Stimulated activated naive CD8-positive, alpha-beta T cell treated with anti-CD3 and anti-CD28 coated beads, Interleukin-15, Interleukin-2, amounts not matched to agents 100 U/mL and 50 U/mL, for 24 hours (primary cell): ENCODE measurements around the gene PIGT.

Experiments used
- ATAC-seq: fragments of 150-1000 bp; cut with Tn5 transposase; one replicate; pipeline ENCODE4 v1.10.0; 2021
- DNase-seq: peaks from one replicate; pipeline ENCODE4 v3.0.0; 2021

The PIGT gene

DNA sequence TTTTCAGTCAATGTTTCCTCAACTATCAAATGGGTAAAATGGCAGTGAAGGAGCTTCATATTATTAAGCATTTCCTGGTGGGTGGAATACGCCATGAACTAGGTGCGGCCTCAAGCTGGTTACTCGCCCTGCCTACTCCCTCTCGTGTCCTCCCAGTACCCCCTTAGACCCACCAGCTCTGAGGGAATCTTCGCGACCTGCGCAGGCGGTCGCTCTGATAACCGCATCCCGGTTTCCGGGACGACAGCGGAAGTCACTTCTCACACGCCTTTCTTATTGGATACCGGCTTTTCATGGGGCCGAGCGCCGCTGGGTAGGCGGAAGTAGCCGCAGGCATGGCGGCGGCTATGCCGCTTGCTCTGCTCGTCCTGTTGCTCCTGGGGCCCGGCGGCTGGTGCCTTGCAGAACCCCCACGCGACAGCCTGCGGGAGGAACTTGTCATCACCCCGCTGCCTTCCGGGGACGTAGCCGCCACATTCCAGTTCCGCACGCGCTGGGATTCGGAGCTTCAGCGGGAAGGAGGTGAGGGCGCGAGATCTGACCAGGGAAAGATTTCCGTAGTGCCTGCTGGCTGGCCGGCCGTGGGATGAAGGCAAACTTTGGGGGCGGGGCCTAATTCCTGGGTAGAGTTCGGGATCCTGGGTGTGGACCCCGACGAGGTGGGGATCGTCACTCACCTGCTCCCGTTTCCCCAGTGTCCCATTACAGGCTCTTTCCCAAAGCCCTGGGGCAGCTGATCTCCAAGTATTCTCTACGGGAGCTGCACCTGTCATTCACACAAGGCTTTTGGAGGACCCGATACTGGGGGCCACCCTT, at the start of gene PIGT:
PIGT (plus strand) TSS at position 320 of the 816 bp plus-strand sequence; CDS start at position 336, 16 bp downstream.
- peak; percentile 88 for DNase-seq
- peak; percentile 89 for ATAC-seq

DNA sequence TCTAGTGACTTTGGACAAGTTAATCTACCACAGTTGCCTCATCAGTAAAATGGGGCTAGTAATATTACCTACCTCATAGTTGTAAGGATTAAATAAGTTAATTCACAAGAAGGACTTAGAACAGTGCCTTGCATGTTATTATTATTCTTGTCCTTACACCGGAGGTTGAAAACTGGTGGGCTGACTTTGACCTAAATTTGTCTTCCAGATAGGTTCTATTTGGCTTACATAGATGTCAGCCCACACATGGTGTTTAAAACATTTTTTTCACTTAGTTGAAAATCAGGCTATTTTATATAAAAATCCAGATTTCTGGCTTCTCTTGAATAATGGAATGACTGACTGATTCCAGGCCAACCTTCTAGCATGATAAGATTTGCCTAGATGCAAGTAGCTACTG, 49.7 kb upstream of the PIGT start:
- no peak for ATAC-seq
- DNase-seq: no peak

DNA sequence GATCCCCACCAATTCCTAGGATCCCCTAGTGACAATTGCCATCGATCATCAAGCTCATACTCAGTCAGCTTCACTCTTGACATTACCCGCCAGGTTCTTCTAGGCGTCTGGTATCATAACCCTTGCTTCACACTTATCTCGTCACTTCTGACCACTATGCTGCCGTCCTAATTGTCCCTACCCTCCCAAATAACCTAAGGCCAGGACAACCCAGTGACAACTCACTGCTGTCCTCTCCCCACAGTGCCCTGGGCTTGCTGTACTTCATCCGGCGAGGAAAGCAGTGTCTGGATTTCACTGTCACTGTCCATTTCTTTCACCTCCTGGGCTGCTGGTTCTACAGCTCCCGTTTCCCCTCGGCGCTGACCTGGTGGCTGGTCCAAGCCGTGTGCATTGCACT, 49.3 kb upstream of the PIGT start:
- ATAC-seq: no peak
- DNase-seq: no peak

DNA sequence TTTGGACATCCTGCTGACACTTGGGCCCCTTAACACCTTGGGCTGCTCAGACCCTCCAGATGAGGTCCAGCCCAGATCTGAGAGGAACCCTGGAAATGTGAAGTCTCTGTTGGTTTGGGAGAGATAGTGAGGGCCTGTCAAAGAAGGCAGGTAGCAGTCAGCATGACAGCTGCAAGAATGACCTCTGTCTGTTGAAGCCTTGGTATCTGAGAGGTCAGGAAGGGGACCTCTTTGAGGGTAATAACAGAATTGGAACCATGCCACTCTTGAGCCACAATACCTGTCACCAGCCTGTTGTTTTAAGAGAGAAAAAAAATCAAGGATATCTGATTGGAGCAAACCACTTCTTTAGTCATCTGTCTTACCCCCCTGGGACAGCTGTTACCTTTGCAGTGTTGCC, 48.8 kb upstream of the PIGT start:
- DNase-seq: no peak
- ATAC-seq: no peak

DNA sequence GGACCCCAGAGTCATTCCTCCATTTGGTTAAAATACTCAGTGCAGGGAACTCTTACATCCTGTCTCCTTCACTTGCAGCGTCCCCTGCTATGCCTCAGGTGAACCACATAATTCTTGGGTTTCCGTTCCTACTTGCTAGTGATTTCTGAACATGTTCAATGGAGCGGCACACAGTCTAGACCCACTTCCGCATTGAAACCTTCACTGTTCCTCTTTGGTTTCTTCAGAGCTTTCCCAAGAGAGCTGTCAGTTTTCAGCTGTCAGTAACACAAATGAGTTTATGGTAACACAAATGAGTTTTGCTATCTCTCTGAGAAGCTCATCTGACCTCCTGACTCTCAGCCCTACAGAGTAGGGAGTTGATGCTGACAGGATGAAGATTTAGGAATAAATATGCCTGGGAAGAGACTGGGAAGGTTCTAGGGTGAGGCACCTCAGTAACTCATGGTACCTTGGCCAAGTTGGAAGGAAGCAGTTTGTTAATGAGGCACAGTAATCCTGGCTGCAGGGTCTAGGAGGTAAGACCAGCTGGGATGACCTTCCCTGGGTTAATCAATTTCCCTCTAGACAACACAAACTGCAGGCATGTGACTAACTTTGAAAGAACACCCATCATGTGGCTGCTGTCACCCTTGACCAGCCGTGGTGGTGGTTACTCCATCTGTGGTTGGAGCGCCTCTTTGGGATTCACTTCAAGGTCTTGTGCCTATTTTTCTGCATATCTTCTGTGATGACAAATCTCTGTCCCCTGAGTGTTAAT, 47.5 kb upstream of the PIGT start:
- DNase-seq (no peak), ATAC-seq (peak; percentile 54)

DNA sequence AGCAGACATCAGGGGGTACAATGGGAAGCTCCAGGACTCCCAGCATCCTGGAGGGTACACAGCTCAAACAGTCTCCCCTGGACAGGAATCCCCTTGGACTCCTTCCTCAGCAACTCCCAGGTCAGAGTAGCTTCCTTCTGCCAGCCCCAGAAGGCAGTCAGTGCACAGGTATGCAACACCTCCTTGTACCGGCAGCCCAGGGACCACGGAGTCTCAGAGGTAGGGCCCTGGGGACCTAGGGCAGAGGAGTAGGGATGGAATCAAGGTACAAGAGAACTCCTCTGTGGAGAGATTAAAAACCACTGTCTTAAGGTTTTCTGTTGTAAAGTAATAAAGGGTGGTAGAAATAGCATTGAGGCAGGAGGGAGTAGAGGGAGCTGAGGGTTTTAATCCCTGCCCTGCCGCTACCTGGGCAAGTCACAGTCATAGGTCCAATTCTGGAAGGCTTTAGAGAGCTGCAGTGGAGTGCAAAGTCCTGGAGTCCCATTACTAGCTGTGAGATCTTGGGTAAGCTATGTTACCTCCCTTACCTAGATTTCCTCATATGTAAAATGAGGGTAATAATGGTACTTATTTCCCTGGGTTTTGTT, 45.3 kb upstream of the PIGT start:
- DNase-seq (no peak), ATAC-seq (no peak)

DNA sequence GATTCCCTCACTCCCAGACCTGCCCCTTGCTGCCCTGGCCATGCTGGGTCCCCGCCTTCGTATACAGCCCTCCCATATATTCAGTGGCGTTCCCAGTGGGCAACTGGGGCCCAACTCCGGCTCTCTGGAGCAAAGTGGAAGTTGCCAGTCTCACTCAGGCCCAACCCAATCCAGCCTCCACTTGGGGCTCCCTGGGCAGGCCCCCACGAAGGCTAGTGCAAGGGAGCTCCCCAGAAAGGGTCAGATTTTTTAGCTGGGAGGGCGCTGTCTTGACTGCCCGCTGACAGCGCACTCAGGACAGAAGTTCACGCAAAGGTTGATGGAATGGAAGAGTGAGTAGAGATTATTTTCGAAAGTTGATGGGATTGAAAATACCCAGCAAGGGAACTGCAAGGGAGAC, 43.7 kb upstream of the PIGT start:
- DNase-seq (no peak), ATAC-seq (no peak)

DNA sequence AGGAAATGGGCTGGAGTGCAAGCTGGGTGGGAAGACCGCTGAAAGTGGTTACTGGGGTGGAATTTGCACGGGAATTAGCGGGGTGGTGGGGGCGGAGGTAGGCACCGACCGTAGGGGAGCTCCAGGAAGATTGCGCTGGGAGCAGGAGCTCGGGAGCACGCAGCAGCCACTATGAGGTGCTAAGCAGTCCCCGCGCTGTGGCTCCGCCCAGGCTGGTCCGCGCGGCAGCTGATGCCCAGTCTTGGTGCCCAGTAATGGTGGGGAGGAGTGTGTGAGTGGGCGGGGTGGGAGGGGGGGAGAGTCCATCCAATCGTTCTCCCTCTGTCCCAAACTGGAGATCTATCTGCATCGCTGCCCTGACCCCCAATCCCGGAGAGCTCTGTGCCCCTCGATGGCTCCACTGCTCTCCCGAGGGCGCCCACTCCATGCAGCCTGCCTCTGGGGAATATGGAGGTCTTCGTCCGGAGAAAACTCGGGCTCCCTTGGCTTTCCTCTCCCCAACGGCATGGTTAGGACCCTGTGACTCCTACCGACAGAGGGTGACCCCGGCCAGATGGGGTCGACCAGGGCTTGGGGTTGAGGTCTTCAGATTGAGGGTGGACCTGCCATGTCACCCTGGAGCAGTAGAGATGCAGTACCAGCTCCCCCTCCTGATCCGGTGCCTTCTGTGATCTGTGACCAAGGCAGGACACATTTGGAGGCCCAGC, 43.1 kb upstream of the PIGT start:
- no peak for ATAC-seq
- DNase-seq: no peak

DNA sequence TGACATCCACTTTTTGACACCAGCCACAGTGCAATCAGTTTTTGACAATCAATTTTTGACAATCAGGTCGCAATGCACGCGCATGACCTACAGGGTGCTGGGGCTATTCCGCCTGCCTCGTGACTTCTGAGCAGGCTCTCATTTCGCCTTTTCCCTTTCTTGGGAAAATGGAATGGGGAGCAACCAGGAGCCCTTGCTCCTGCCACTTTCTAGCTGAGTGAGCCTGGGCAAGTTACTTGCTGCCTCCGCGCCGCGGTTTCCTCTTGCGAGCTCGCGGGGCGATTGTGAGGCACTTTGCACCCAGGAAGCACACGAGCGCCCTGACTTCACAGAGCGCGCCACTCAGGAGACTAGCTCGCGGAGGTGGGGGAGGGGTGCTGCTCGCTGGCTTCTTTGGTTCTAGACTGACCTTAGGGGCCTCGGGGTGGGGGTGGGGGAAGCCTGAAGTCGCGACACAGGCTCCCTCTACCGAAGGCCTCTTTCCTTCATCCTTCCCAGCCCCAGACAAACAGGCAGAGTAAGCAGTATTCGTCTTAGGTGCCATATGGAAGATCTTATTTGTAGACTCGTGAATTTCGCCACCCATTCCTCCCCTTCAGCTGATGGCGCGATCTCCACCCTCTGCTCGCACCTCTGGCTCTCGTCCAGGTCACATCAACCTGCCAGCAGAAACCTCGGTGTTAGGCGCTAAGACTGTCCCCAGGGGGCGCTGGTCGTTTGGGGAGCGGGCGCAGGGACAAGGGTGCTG, 42.4 kb upstream of the PIGT start:
- DNase-seq: peak; percentile 95
- ATAC-seq: peak; percentile 96

DNA sequence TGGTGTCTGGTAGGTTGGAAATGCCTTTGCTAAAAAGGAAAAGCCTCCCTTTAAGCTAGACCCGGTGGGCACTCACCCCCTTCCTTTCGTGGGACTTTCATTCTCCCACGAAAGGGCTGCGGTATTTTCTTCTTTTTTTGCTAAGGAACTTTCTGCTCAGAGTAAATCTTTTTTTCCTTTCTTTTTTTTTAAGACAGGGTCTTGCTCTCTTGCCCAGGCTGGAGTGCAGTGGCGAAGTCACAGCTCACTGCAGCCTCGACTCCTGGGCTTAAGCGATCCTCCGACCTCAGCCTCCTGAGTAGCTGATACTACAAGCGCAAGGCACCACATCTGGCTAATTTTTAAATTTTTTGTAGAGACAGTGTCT, 41.9 kb upstream of the PIGT start:
- DNase-seq (no peak), ATAC-seq (no peak)

DNA sequence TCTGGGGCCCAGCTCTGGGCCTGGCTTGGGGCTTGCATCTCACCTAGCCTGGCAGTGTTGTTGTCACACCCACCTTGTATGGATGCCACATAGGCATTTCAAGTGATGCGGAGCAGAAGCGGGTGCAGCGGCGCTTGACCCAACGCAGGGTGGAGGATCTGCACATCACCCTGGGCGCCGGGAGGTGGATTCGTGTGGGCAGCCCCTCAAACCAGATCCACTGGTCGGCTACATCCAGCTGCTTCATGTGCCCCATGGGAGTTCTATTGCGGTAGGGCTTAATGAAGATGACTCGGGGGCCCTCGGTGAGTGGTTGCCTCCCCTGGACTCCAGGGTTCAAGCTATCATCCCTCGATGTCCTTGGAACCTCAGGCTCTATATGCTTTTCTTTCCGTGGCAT, 41.0 kb upstream of the PIGT start:
- DNase-seq (no peak), ATAC-seq (no peak)

DNA sequence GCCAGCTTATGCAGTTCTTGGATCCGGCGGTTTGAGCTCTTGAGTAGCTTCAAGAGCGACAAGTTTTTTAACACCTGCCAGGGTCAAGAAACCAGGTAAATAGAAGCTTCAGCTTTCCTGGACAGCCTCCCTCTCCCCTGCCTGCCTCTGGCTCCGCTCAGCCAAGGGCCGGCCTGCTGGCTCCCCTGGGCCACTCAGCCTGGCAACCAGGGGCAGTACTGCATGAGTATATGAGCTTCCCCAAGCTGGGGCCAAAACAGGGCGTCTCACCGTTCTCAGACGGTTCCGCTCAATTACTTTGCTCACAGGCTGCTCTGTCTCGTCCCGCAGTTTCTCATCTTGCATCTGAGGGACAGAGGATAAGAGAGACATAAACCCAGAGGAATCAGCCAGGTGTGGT, 38.7 kb upstream of the PIGT start:
- DNase-seq: no peak
- ATAC-seq: no peak

DNA sequence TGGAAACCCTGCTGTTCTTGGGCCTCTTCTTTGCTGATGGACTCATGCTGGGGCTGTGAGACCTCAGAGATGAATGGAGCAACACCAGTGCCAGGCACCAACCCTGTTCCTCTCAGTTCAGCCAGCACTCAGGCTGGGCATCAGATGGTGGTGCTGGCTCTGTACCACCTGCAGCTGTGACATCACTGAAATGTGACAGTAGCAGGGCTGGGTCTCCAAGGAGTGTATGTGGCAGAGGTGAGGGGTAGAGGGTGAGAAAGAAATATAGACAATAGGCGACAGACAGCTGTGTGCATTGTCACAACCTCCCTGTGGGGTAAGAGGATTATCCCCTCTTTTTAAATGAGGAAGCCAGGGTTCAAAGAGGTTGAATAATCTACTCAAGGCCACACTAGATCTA, 37.8 kb upstream of the PIGT start, which contains the start of gene TP53TG5:
TP53TG5 (minus strand) TSS at position 135 of the 400 bp plus-strand sequence; CDS start at position 46, 89 bp downstream.
- ATAC-seq: no peak
- no peak for DNase-seq

DNA sequence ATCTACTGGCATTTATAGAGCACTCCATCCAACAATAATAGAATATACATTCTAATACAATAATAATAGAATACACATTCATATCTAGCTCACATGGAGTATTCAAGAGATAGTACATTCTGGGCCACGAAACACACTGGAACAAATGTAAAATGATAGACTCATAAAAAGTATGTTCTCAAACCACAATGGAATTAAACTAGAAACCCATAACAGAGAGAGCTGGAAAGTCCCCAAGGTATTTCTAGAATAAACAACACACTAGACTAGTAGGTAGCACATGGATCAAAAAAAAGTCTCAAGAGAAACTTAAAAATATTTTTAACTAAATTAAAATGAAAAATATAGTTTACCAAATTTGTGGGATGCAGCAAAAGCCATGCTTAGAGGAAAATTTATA, 28.7 kb upstream of the PIGT start:
- ATAC-seq: peak; percentile 77
- no peak for DNase-seq

DNA sequence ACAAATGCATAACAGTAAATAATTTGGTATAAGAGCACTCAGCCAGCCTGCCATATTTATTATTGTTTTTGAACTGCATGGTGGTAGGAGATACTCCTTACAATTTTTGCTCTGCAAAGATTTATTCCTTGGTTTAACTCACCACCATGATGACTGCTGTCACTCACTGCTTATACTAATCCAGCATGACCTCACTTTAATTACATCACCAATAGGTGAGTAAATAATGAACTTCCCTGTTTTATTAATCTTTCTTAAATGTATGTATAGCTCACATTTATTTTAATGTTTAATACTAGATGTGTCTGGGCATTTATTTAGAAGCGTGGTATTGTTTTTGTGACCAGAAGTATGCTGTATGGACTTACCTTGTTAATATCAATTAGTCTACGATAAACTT, 25.0 kb upstream of the PIGT start:
- ATAC-seq: no peak
- DNase-seq: no peak

DNA sequence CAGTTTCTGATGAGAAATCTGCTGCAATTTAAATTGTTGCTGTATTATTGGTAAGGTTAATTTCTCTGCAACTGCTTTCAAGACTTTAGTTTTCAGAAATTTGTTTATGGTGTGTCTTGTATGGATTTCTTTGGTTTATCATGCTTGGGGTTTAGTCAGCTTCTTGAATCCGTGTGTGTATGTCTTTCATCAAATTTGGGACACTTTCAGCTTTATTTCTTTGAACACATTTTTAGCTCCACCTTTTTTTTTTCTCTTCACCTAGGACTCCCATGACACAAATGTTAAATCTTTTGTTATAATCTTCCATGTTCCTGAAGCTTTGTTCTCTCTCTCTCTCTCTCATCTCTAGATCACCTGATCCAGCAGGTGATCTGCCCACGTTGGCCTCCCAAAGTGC, 24.4 kb upstream of the PIGT start:
- DNase-seq (no peak), ATAC-seq (no peak)

DNA sequence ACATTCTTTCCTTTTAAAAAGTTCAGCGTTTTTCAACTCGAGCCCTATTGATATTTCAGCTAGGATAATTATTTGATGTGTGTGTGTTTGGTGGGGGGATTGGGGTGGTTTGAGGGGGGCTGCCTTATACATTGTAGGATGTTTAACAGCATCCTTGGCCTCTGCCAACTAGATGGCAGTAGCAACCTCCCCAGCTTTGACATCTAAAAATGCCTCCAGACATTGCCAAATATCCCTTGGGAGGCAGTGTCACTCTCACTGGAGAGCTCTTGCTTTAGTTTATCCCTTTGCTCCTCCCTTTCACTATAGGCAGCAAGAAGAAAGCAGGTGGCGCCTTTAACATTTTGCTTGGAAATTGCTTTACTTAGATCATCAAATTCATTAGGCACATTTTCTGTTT, 23.2 kb upstream of the PIGT start:
- DNase-seq (no peak), ATAC-seq (no peak)

DNA sequence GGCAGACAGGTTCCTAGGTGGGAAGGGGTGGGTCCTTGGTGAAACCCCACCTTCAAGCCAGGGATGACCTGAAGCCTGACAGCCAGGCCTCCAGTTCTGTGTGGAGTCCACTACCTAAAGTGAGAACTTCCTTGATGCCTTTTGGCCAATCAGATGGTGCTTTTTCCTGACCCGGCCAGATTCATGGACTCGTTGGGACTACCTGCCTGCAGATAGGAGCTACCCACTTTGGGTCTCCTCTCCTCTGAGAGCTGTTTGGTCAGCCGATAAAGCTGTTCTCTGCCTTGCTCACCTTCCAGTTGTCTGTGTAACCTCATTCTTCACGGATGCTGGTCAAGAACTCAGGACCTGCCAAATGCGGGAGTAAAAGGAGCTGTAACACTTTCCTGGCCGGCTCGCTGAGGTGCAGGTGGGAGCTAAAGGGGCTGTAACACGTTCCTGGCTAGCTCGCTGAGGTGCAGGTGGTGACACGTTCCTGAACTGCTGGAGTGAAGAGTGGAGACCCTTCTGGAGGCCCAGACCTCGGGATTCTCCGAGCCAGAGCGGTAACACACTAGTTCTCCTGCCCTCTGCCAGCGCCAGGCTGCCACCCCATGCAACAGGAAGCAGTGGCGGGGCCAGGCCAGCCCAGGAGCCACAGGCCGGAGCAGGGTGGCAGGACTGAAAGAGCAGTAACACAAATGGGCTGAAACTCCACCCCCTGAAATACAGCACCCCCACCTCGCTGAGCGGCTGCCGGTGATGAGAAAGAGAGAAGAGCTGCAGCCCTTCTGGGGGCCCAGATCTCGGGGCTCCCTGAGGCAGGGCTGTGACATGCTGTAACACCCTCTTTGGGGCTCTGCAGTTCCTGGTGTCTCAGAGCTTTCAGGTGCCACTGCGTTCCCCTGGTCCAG, 21.5 kb upstream of the PIGT start:
- no peak for DNase-seq
- ATAC-seq: no peak

DNA sequence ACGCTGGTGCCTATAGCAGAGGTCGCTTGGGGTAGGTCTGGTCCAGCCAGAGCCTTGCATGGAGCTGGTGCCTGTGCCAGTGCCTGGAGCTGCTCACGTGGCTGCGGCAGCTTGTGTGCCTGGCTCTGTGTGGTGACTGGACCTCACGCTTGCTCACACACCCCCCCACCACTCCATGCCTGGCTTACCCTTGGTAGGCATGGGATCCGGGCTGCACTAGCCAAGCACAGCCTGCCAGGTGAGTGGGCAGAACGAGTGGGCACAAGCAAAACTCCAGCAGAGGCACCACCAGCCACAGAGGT, 20.9 kb upstream of the PIGT start:
- DNase-seq (no peak), ATAC-seq (no peak)

DNA sequence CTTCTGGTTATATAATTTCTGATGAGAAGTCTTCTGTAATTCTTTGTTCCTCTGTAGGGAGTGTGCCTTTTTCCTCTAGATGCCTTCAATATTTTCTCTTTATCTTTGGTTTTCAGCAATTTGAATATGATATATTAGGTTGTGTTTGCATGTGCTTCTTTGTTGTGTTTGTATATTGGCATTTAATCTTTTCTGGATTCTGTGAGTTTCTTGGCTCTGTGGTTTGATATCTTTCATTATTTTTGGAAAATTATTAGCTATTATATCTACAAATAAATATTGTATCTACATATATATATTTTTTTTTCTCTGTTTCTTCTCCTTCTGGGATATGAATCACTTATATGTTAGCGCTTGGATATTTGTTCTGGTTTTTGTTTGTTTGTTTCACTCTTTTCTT, 16.9 kb upstream of the PIGT start:
- ATAC-seq: no peak

More for the DNA sequence above, 16.9 kb upstream of the PIGT start:
- DNase-seq: no peak
